Testis (tissue), 3 donors: ENCODE measurements around the gene EFHD1. TPM values are rescaled to one million over a fixed set of nuclear protein-coding genes. Genes with fewer than 3 reads are reported as not detected.

Experiments used
- DNase-seq: peaks from one replicate; pipeline ENCODE4 v3.0.0-alpha.2; 2019
- H3K27ac ChIP-seq, 2 donors: fragments of 200-600 bp; sonication (generic); one replicate each; pipeline ENCODE4 v1.5.1; 2019
- H3K27me3 ChIP-seq: fragments of 200-600 bp; sonication (generic); one replicate; pipeline ENCODE4 v1.5.1; 2019
- H3K36me3 ChIP-seq: fragments of 200-600 bp; sonication (generic); one replicate; pipeline ENCODE4 v1.5.1; 2017; ENCODE audit warnings: low read depth; ENCODE audit errors: missing control alignments
- H3K4me1 ChIP-seq: fragments of 200-600 bp; sonication (generic); one replicate; pipeline ENCODE4 v1.5.1; 2019
- H3K4me3 ChIP-seq, 2 donors: fragments of 200-600 bp; sonication (generic); one replicate each; pipeline ENCODE4 v1.5.1; 2017 to 2019
- H3K9me3 ChIP-seq: fragments of 200-600 bp; sonication (generic); one replicate; pipeline ENCODE4 v1.5.1; 2017
- CTCF ChIP-seq, 3 experiments: fragments of 450-650 bp in 2 of 3; fragments of 200-600 bp in 1 of 3; sonication (generic) in 1 of 3; IDR thresholded peaks; one replicate each; pipeline ENCODE4 v1.5.1; 2016 to 2019; ENCODE audit warnings: antibody characterized with exemption in 3 of 3, mild to moderate bottlenecking in 2 of 3, moderate library complexity in 1 of 3
- POLR2A ChIP-seq: fragments of 450-650 bp; IDR thresholded peaks from one replicate; pipeline ENCODE4 v1.6.1; 2017; ENCODE audit warnings: antibody characterized with exemption, mild to moderate bottlenecking, moderate library complexity
- WGBS, 2 donors: methylation state at CpG; one replicate each; pipeline ENCODE4 v1.1.5; 2018; 5-methylcytosine and 5-hydroxymethylcytosine counted together
- intact Hi-C: fragments of 100-400 bp; cut with DNase I; formaldehyde crosslinking; loops from one replicate; pipeline ENCODE4 v1.15.1; 2023; ENCODE audit warnings: low total_unique reads
- polyA plus RNA-seq: library from polyadenylated mRNA; stranded (reverse); fragments of 350-450 nt; fragmentation: Illumina TruSeq; extraction: RNeasy Lipid Tissue Mini Kit (QIAGEN cat#74804); gene quantifications from one replicate; pipeline ENCODE4 v1.2.3, GENCODE V29; 2014; ENCODE audit warnings: low read depth, low replicate concordance; ENCODE audit not compliant: insufficient read depth
- total RNA-seq, 2 donors: library from RNA; depleted of rRNA; stranded (reverse); fragments of >200 nt; gene quantifications; one replicate each; pipeline ENCODE4 v1.2.3, GENCODE V29; 2016

The EFHD1 gene
- total and polyA plus RNA-seq, 3 donors from 2014 or later: 16.5 to 51.5 (median 22.9) TPM

DNA sequence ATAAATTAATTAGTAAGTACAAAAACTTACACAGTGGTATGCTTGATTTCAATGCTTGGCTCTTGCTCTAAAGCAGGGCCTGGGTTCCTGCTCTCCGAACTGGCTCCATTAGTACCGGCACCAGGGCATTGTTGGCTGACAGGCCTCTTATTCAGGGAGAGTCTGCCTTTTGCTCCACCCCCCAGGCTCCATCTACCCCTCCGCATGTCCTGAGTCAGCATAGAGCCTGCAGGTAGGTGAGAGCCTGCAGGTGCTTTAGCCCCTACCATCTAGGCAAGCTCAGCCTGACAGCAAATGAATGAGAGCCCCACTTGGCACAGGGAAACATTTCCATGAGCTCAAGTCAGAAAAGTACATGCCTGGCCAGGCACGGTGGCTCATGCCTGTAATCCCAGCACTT lies 35.1 kb upstream of the EFHD1 start:
- 92 to 100% methylated on average over 4 of the region's 4 CpGs for WGBS, 2 donors
- intact Hi-C loops: no loop called here
- Histone ChIP-seq H3K27me3 (no peaks in the 10 kb centered on the region), H3K4me3 (no peak overlapping the region), H3K9me3 (no peaks in the 10 kb centered on the region), H3K36me3 (no peaks in the 10 kb centered on the region), H3K4me1 (no peaks in the 10 kb centered on the region), H3K27ac (no peak overlapping the region)
- TF ChIP-seq CTCF (IDR thresholded peaks at IDR 0.05) (no peak), POLR2A (no peak)
- DNase-seq: no peak

GRCh38 chr2:232600053-232600773 lies 33.2 kb upstream of the EFHD1 start:
- no peak for DNase-seq
- H3K4me3 ChIP-seq: no peak overlapping the region
- no peaks in the 10 kb centered on the region for H3K27me3 ChIP-seq
- intact Hi-C loops: loop anchor here (10.0 kb wide), 1 partner anchor 655 kb away; the partner anchor contains the start of gene ATG16L1
- H3K36me3 ChIP-seq: no peaks in the 10 kb centered on the region
- H3K27ac ChIP-seq: no peak overlapping the region
- TF ChIP-seq POLR2A: no peak
- no peak for TF ChIP-seq CTCF (IDR thresholded peaks at IDR 0.05)
- no peaks in the 10 kb centered on the region for H3K4me1 ChIP-seq
- WGBS, 2 donors: 85 to 88% methylated on average over 17 of the region's 17 CpGs
- no peaks in the 10 kb centered on the region for H3K9me3 ChIP-seq

GRCh38 chr2:232603283-232603682 lies 30.1 kb upstream of the EFHD1 start:
- Histone ChIP-seq H3K4me1 (peaks cover 4% of the 10 kb centered on the region), H3K36me3 (no peaks in the 10 kb centered on the region), H3K9me3 (no peaks in the 10 kb centered on the region), H3K4me3 (no peak overlapping the region), H3K27ac (no peak overlapping the region), H3K27me3 (no peaks in the 10 kb centered on the region)
- intact Hi-C loops: loop anchor here (10.0 kb wide), 1 partner anchor 652 kb away; the partner anchor contains the start of gene ATG16L1
- 79 to 82% methylated on average over 3 of the region's 3 CpGs for WGBS, 2 donors
- TF ChIP-seq CTCF (IDR thresholded peaks at IDR 0.05) (no peak), POLR2A (no peak)
- no peak for DNase-seq

GRCh38 chr2:232604535-232604934 lies 28.9 kb upstream of the EFHD1 start:
- H3K9me3 ChIP-seq: no peaks in the 10 kb centered on the region
- TF ChIP-seq POLR2A (no peak), CTCF (IDR thresholded peaks at IDR 0.05) (no peak)
- no peak overlapping the region for H3K27ac ChIP-seq
- H3K4me1 ChIP-seq: peaks cover 4% of the 10 kb centered on the region
- intact Hi-C loops: loop anchor here (10.0 kb wide), 1 partner anchor 650 kb away; the partner anchor contains the start of gene ATG16L1
- WGBS, 2 donors: 83 to 90% methylated on average over 10 of the region's 10 CpGs
- DNase-seq: no peak
- no peaks in the 10 kb centered on the region for H3K27me3 ChIP-seq
- H3K4me3 ChIP-seq: no peak overlapping the region
- no peaks in the 10 kb centered on the region for H3K36me3 ChIP-seq

DNA sequence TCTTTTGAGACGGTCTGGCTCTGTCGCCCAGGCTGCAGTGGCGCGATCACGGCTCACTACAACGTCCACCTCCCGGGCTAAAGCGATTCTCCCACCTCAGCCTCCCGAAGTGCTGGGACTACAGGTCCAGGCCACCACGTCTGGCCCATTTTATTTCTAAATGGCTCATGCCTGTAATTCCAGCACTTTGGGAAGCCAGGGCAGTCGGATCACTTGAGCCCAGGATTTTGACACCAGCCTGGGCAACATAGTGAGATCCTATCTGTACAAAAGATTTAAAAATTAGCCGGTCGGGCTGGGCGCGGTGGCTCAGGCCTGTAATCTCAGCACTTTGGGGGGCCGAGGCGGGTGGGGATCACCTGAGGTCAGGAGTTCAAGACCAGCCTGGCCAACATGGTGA lies 26.4 kb upstream of the EFHD1 start:
- no peak for DNase-seq

More for the DNA sequence above, 26.4 kb upstream of the EFHD1 start:
- no peak overlapping the region for H3K27ac ChIP-seq
- 64 to 77% methylated on average over 17 of the region's 17 CpGs for WGBS, 2 donors
- intact Hi-C loops: loop anchor here (10.0 kb wide), 1 partner anchor 648 kb away; the partner anchor contains the start of gene ATG16L1
- peaks cover 4% of the 10 kb centered on the region for H3K4me1 ChIP-seq
- H3K27me3 ChIP-seq: no peaks in the 10 kb centered on the region
- H3K36me3 ChIP-seq: no peaks in the 10 kb centered on the region
- H3K9me3 ChIP-seq: no peaks in the 10 kb centered on the region
- TF ChIP-seq POLR2A: no peak
- no peak for TF ChIP-seq CTCF (IDR thresholded peaks at IDR 0.05)
- H3K4me3 ChIP-seq: no peak overlapping the region
